Measurements from ENCODE around the gene TRIM61. TPM values are rescaled to one million over a fixed set of nuclear protein-coding genes. Genes with fewer than 3 reads are reported as not detected.

The TRIM61 gene
- total and polyA plus RNA-seq, 2 of the 4 experiments (the other 2 are of a cell fraction) = 1.5 to 4.7 TPM

GRCh38 chr4:165016971-165017370, 39.5 kb upstream of the TRIM61 start:
- Histone ChIP-seq H3K4ac (ENCODE audit: low read depth, low read length) (no peak overlapping the region), H3K56ac (ENCODE audit: extremely low read depth, insufficient read depth, low read length) (no peak overlapping the region), H3K79me1 (ENCODE audit: low read depth in 1 of 2, low read length in 2 of 2) (no peaks in the 10 kb centered on the region), H3K4me3 (ENCODE audit: insufficient read depth, low read depth, low read length) (no peak overlapping the region), H4K8ac (ENCODE audit: low read depth in 2 of 2, low read length in 2 of 2) (no peak overlapping the region), H3K36me3 (ENCODE audit: control insufficient read depth, insufficient read depth, low read length) (no peaks in the 10 kb centered on the region), H3K9me1 (ENCODE audit: insufficient read depth, low read length) (no peaks in the 10 kb centered on the region), H3K9ac (ENCODE audit: low read depth, low read length) (no peak overlapping the region), H2BK5ac (ENCODE audit: low read depth, low read length, poor library complexity, severe bottlenecking) (no peak overlapping the region), H3K4me1 (ENCODE audit: control insufficient read depth, insufficient read depth, low read length) (no peaks in the 10 kb centered on the region), H3K4me2 (ENCODE audit: low read depth, low read length) (no peak overlapping the region), H2AK9ac (replicated peaks; ENCODE audit: low read depth, low read length, poor library complexity) (no peak overlapping the region), H3K14ac (replicated peaks; ENCODE audit: low read depth, low read length) (no peak overlapping the region), H2AFZ (replicated peaks; ENCODE audit: low read length, poor library complexity) (no peak overlapping the region), H4K20me1 (ENCODE audit: insufficient read depth, low read length) (no peaks in the 10 kb centered on the region), H2BK120ac (ENCODE audit: low read depth, low read length) (no peak overlapping the region), H3K23ac (ENCODE audit: low read depth, low read length) (no peak overlapping the region), H3K27ac (ENCODE audit: insufficient read depth, low read length) (no peak overlapping the region), H4K5ac (ENCODE audit: low read depth, low read length) (no peak overlapping the region), H3K9me3 (ENCODE audit: control insufficient read depth, insufficient read depth, low read length) (no peaks in the 10 kb centered on the region), H2BK15ac (ENCODE audit: low read depth, low read length) (no peak overlapping the region), H3K27me3 (ENCODE audit: control insufficient read depth, insufficient read depth, low read length) (no peaks in the 10 kb centered on the region), H4K91ac (ENCODE audit: insufficient read depth, low read depth, low read length) (no peak overlapping the region), H2AK5ac (ENCODE audit: low read depth, low read length) (no peak overlapping the region), H2BK20ac (ENCODE audit: low read depth, low read length) (no peak overlapping the region), H3K18ac (ENCODE audit: low read depth, low read length) (no peak overlapping the region)
- in situ Hi-C loops (cut with MboI; ENCODE audit: low sequenced_read_pairs) = no loop called here
- DNase-seq (no peak), ATAC-seq (ENCODE audit: low read depth) (no peak)
- no TSS peak for BruUV-seq (replicated peaks)
- dilution Hi-C loops (cut with HindIII; ENCODE audit: low sequenced_read_pairs, unreplicated experiment) = no loop called here
- TF ChIP-seq, protein P1, sequence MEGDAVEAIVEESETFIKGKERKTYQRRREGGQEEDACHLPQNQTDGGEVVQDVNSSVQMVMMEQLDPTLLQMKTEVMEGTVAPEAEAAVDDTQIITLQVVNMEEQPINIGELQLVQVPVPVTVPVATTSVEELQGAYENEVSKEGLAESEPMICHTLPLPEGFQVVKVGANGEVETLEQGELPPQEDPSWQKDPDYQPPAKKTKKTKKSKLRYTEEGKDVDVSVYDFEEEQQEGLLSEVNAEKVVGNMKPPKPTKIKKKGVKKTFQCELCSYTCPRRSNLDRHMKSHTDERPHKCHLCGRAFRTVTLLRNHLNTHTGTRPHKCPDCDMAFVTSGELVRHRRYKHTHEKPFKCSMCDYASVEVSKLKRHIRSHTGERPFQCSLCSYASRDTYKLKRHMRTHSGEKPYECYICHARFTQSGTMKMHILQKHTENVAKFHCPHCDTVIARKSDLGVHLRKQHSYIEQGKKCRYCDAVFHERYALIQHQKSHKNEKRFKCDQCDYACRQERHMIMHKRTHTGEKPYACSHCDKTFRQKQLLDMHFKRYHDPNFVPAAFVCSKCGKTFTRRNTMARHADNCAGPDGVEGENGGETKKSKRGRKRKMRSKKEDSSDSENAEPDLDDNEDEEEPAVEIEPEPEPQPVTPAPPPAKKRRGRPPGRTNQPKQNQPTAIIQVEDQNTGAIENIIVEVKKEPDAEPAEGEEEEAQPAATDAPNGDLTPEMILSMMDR (conservative IDR thresholded peaks at IDR 0.05; ENCODE audit: low read depth, low read length) = peak; percentile 16; the same call in 1 of the 2 replicates
- TF ChIP-seq CHD1 (IDR thresholded peaks at IDR 0.05; ENCODE audit: low read depth, low read length) = no peak
- 32% methylated on average over 4 of the region's 5 CpGs; no CpG with 5 or more reads in 1 of the 2 experiments for WGBS, 2 experiments (ENCODE audit: extremely low coverage in 2 of 2, insufficient read length in 1 of 2)
- intact Hi-C loops (cut with micrococcal nuclease) = no loop called here
- CTCF ChIA-PET = no interaction called here
- POLR2A ChIA-PET (ENCODE audit: unreplicated experiment) = no interaction called here

Data from IMR-90 (cell line).